Measurements from ENCODE around the gene PLEKHG5. TPM values are rescaled to one million over a fixed set of nuclear protein-coding genes. Genes with fewer than 3 reads are reported as not detected.

PLEKHG5 gene
- total RNA-seq, 1 experiment from 2014 or later: 42.8 TPM

DNA sequence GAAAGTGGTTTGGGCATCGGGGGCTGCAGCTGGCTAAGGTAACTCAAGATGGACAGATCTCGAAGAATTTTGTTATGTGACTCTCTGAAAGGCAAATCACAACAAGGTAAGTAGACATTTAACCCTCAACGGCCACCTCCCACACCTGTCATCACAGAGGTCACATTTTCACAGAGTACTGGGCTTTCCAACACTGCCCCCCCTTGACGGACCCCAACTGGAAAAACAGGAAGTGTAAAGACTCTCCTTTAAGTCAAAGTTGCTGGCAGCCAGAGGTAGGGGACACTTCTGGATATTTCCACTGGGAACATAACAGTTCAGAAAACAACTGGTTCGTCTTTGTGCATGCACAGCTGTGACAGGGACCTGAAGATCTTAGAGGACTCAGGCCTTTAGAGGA, 40.5 kb upstream of the PLEKHG5 start:
- Histone ChIP-seq H3K27ac (ENCODE audit: low read length) (no peak overlapping the region), H3F3A (ENCODE audit: low read length, unreplicated experiment) (no peaks in the 10 kb centered on the region), H4K20me1 (ENCODE audit: low read length) (no peaks in the 10 kb centered on the region), H3K9ac (ENCODE audit: low read length) (no peak overlapping the region), H3K79me2 (ENCODE audit: low read length) (no peaks in the 10 kb centered on the region), H3K27me3 (ENCODE audit: low read length) (no peaks in the 10 kb centered on the region), H3K9me3 (ENCODE audit: low read length) (no peaks in the 10 kb centered on the region), H3K4me2 (ENCODE audit: low read length) (no peak overlapping the region), H3K9me2 (replicated peaks; ENCODE audit: low read length) (no peaks in the 10 kb centered on the region), H3K4me3 (ENCODE audit: low read length) (no peak overlapping the region), H3K4me1 (ENCODE audit: insufficient read depth, low read length) (no peaks in the 10 kb centered on the region), H2AFZ (ENCODE audit: low read length) (no peak overlapping the region), H3K36me3 (ENCODE audit: low read depth, low read length) (peaks cover 57% of the 10 kb centered on the region)
- no TSS peak for BruUV-seq (replicated peaks)
- intact Hi-C loops (cut with micrococcal nuclease): no loop called here
- ATAC-seq (no peak), DNase-seq (no peak)
- ChIA-PET CTCF (no interaction called here), POLR2A (ENCODE audit: unreplicated experiment) (no interaction called here)
- TF ChIP-seq EZH2phosphoT487 (IDR thresholded peaks at IDR 0.05; ENCODE audit: borderline replicate concordance, low read length) (no peak), EZH2 (IDR thresholded peaks at IDR 0.05; ENCODE audit: low read length, unreplicated experiment) (no peak), CTCF (conservative IDR thresholded peaks at IDR 0.05; ENCODE audit: low read depth, low read length) (no peak)

- ATAC-seq: no peak
- H3K36me3 ChIP-seq (ENCODE audit: low read depth, low read length): peaks cover 64% of the 10 kb centered on the region
- BruUV-seq (replicated peaks): no TSS peak
- H3K4me2 ChIP-seq (ENCODE audit: low read length): no peak overlapping the region
- H3K4me1 ChIP-seq (ENCODE audit: insufficient read depth, low read length): no peaks in the 10 kb centered on the region
- no peaks in the 10 kb centered on the region for H3K79me2 ChIP-seq (ENCODE audit: low read length)
- no peaks in the 10 kb centered on the region for H3K27me3 ChIP-seq (ENCODE audit: low read length)
- DNase-seq: no peak
- no peaks in the 10 kb centered on the region for H3K9me3 ChIP-seq (ENCODE audit: low read length)
- intact Hi-C loops (cut with micrococcal nuclease): no loop called here
- no peak overlapping the region for H3K4me3 ChIP-seq (ENCODE audit: low read length)
- no peak for TF ChIP-seq EZH2 (IDR thresholded peaks at IDR 0.05; ENCODE audit: low read length, unreplicated experiment)
- no peak overlapping the region for H3K9ac ChIP-seq (ENCODE audit: low read length)
- H2AFZ ChIP-seq (ENCODE audit: low read length): no peak overlapping the region
- no peak overlapping the region for H3K27ac ChIP-seq (ENCODE audit: low read length)
- no peaks in the 10 kb centered on the region for H4K20me1 ChIP-seq (ENCODE audit: low read length)
- H3F3A ChIP-seq (ENCODE audit: low read length, unreplicated experiment): no peaks in the 10 kb centered on the region
- CTCF ChIA-PET: no interaction called here
- POLR2A ChIA-PET (ENCODE audit: unreplicated experiment): no interaction called here
- no peaks in the 10 kb centered on the region for H3K9me2 ChIP-seq (replicated peaks; ENCODE audit: low read length)
Measured at GRCh38 chr1:6530504-6531160, 39.2 kb upstream of the PLEKHG5 start.

DNA sequence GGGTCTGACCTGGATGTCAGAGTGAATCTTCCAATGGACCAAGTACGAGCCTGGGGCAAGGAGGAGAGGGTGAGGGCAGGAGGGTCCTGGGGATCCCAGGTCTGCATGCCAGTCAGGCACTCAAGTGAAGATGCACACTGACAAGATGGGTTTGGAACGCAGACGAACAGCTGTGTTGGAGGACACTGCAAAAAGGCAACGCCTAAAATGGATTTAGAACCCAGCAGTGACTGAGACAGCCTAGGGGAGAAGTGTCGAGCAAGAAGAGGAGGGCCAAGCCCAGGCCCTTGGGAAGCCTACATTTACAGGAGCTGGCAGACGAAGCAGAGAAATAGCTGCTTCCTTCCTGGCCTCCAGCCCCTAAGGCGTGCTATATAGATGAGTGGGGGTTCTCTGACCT, 37.0 kb upstream of the PLEKHG5 start:
- no peaks in the 10 kb centered on the region for H3F3A ChIP-seq (ENCODE audit: low read length, unreplicated experiment)
- no TSS peak for BruUV-seq (replicated peaks)
- no peak overlapping the region for H2AFZ ChIP-seq (ENCODE audit: low read length)
- no peak for ATAC-seq
- no peaks in the 10 kb centered on the region for H4K20me1 ChIP-seq (ENCODE audit: low read length)
- CTCF ChIA-PET: no interaction called here
- no peak overlapping the region for H3K9ac ChIP-seq (ENCODE audit: low read length)
- no peak overlapping the region for H3K27ac ChIP-seq (ENCODE audit: low read length)
- no peaks in the 10 kb centered on the region for H3K4me1 ChIP-seq (ENCODE audit: insufficient read depth, low read length)
- no peaks in the 10 kb centered on the region for H3K27me3 ChIP-seq (ENCODE audit: low read length)
- intact Hi-C loops (cut with micrococcal nuclease): no loop called here
- DNase-seq: no peak
- H3K79me2 ChIP-seq (ENCODE audit: low read length): no peaks in the 10 kb centered on the region
- peaks cover 61% of the 10 kb centered on the region for H3K36me3 ChIP-seq (ENCODE audit: low read depth, low read length)
- no peak overlapping the region for H3K4me2 ChIP-seq (ENCODE audit: low read length)
- no peak overlapping the region for H3K4me3 ChIP-seq (ENCODE audit: low read length)
- TF ChIP-seq CTCF (conservative IDR thresholded peaks at IDR 0.05; ENCODE audit: low read depth, low read length) (no peak), EZH2 (IDR thresholded peaks at IDR 0.05; ENCODE audit: low read length, unreplicated experiment) (no peak), EZH2phosphoT487 (IDR thresholded peaks at IDR 0.05; ENCODE audit: borderline replicate concordance, low read length) (no peak)
- H3K9me2 ChIP-seq (replicated peaks; ENCODE audit: low read length): no peaks in the 10 kb centered on the region
- POLR2A ChIA-PET (ENCODE audit: unreplicated experiment): no interaction called here
- no peaks in the 10 kb centered on the region for H3K9me3 ChIP-seq (ENCODE audit: low read length)

Data from PC-3 (cell line).